IMR-90 (cell line): ENCODE results near the gene OR52J3. TPM values are rescaled to one million over a fixed set of nuclear protein-coding genes. Genes with fewer than 3 reads are reported as not detected.

Experiments used
- ATAC-seq: fragments of 200-7000 bp; cut with Tn5 transposase; 2 replicates; pipeline ENCODE4 v1.9.1; 2020; ENCODE audit warnings: low read depth, mild to moderate bottlenecking, moderate library complexity
- BruUV-seq: library from RNA; stranded (reverse); fragments of 400-500 nt; replicated peaks from 2 replicates; lab custom pipeline; 2021; lab: Mats Ljungman, UMichigan
- CTCF ChIA-PET: fragments of 300-600 bp; formaldehyde crosslinking; extraction: SDS; loops from one replicate; lab custom pipeline; 2021; ENCODE audit warnings: antibody characterized with exemption; lab: Yijun Ruan, JAX
- POLR2A ChIA-PET: fragments of 300-600 bp; sonication (Branson Sonifier 250); formaldehyde crosslinking; loops from one replicate; lab custom pipeline; 2022; ENCODE audit warnings: antibody characterized with exemption; ENCODE audit not compliant: unreplicated experiment; lab: Charles Lee
- DNase-seq: peaks from one replicate; pipeline ENCODE4 v3.0.0; 2013
- H2AFZ ChIP-seq: replicated peaks from 2 replicates; pipeline ENCODE3; 2013; ENCODE audit warnings: low read length, mild to moderate bottlenecking; ENCODE audit not compliant: poor library complexity
- H2AK5ac ChIP-seq: 2 replicates; pipeline ENCODE4 v1.6.1; 2013; ENCODE audit warnings: low read depth, low read length, inconsistent platforms
- H2AK9ac ChIP-seq: replicated peaks from 2 replicates; pipeline ENCODE3; 2013; ENCODE audit warnings: mild to moderate bottlenecking, low read depth, low read length, moderate library complexity; ENCODE audit not compliant: poor library complexity
- H2BK120ac ChIP-seq: 2 replicates; pipeline ENCODE4 v1.6.1; 2013; ENCODE audit warnings: low read depth, low read length, inconsistent platforms
- H2BK15ac ChIP-seq: 3 replicates; pipeline ENCODE4 v1.6.1; 2013; ENCODE audit warnings: low read depth, low read length, inconsistent platforms
- H2BK20ac ChIP-seq: 2 replicates; pipeline ENCODE4 v1.6.1; 2013; ENCODE audit warnings: low read depth, mild to moderate bottlenecking, inconsistent platforms, low read length, moderate library complexity
- H2BK5ac ChIP-seq: 2 replicates; pipeline ENCODE4 v1.6.1; 2013; ENCODE audit warnings: mild to moderate bottlenecking, low read depth, low read length, inconsistent platforms; ENCODE audit not compliant: poor library complexity, severe bottlenecking
- H3K14ac ChIP-seq: replicated peaks from 2 replicates; pipeline ENCODE4 v1.6.1; 2013; ENCODE audit warnings: low read depth, low read length, inconsistent platforms
- H3K18ac ChIP-seq: 2 replicates; pipeline ENCODE4 v1.6.1; 2013; ENCODE audit warnings: low read depth, low read length, control low read depth
- H3K23ac ChIP-seq: 2 replicates; pipeline ENCODE4 v1.6.1; 2013; ENCODE audit warnings: low read depth, low read length, inconsistent platforms
- H3K27ac ChIP-seq: 2 replicates; pipeline ENCODE4 v1.5.1; 2013; ENCODE audit warnings: mild to moderate bottlenecking, control low read depth, low read length; ENCODE audit not compliant: insufficient read depth
- H3K27me3 ChIP-seq: 2 replicates; pipeline ENCODE4 v1.6.1; 2013; ENCODE audit warnings: low read length; ENCODE audit not compliant: control insufficient read depth, insufficient read depth
- H3K36me3 ChIP-seq: 2 replicates; pipeline ENCODE4 v1.6.1; 2013; ENCODE audit warnings: low read length, mixed read lengths; ENCODE audit not compliant: control insufficient read depth, insufficient read depth
- H3K4ac ChIP-seq: 2 replicates; pipeline ENCODE4 v1.6.1; 2013; ENCODE audit warnings: low read depth, low read length, inconsistent platforms
- H3K4me1 ChIP-seq: 2 replicates; pipeline ENCODE4 v1.6.1; 2013; ENCODE audit warnings: low read length, mixed read lengths; ENCODE audit not compliant: control insufficient read depth, insufficient read depth
- H3K4me2 ChIP-seq: 2 replicates; pipeline ENCODE4 v1.6.1; 2013; ENCODE audit warnings: low read depth, mild to moderate bottlenecking, control low read depth, low read length, moderate library complexity
- H3K4me3 ChIP-seq: 2 replicates; pipeline ENCODE4 v1.5.1; 2013; ENCODE audit warnings: low read depth, mild to moderate bottlenecking, control low read depth, low read length, moderate library complexity; ENCODE audit not compliant: insufficient read depth
- H3K56ac ChIP-seq: 2 replicates; pipeline ENCODE4 v1.6.1; 2013; ENCODE audit warnings: low read length, inconsistent platforms; ENCODE audit not compliant: insufficient read depth; ENCODE audit errors: extremely low read depth
- H3K79me1 ChIP-seq, 2 experiments: 2 replicates each; pipeline ENCODE4 v1.6.1; 2013; ENCODE audit warnings: low read length in 2 of 2, inconsistent platforms in 1 of 2, low read depth in 1 of 2
- H3K9ac ChIP-seq: 2 replicates; pipeline ENCODE4 v1.6.1; 2013; ENCODE audit warnings: low read depth, low read length, control low read depth
- H3K9me1 ChIP-seq: 2 replicates; pipeline ENCODE4 v1.6.1; 2013; ENCODE audit warnings: low read length, inconsistent platforms; ENCODE audit not compliant: insufficient read depth
- H3K9me3 ChIP-seq: 2 replicates; pipeline ENCODE4 v1.6.1; 2013; ENCODE audit warnings: low read length; ENCODE audit not compliant: control insufficient read depth, insufficient read depth
- H4K20me1 ChIP-seq: 2 replicates; pipeline ENCODE4 v1.6.1; 2013; ENCODE audit warnings: low read length, inconsistent platforms; ENCODE audit not compliant: insufficient read depth
- H4K5ac ChIP-seq: 2 replicates; pipeline ENCODE4 v1.6.1; 2013; ENCODE audit warnings: mild to moderate bottlenecking, low read depth, low read length, control low read depth
- H4K8ac ChIP-seq, 2 experiments: 2 replicates each; pipeline ENCODE4 v1.6.1; 2013; ENCODE audit warnings: low read depth in 2 of 2, low read length in 2 of 2, control low read depth in 1 of 2, inconsistent platforms in 1 of 2
- H4K91ac ChIP-seq: 2 replicates; pipeline ENCODE4 v1.6.1; 2013; ENCODE audit warnings: low read depth, low read length, inconsistent platforms; ENCODE audit not compliant: insufficient read depth
- CEBPB ChIP-seq: IDR thresholded peaks from 2 replicates; pipeline ENCODE4 v1.6.1; 2012; ENCODE audit warnings: low read depth, low read length, improper control_type of control experiment
- CHD1 ChIP-seq: IDR thresholded peaks from 2 replicates; pipeline ENCODE4 v1.6.1; 2012; ENCODE audit warnings: low read depth, low read length, improper control_type of control experiment
- MAFK ChIP-seq: IDR thresholded peaks from 2 replicates; pipeline ENCODE4 v1.6.1; 2012; ENCODE audit warnings: low read depth, low read length, improper control_type of control experiment
- RCOR1 ChIP-seq: IDR thresholded peaks from 2 replicates; pipeline ENCODE4 v1.6.1; 2012; ENCODE audit warnings: mild to moderate bottlenecking, low read length, improper control_type of control experiment; ENCODE audit not compliant: insufficient replicate concordance
- SMC3 ChIP-seq: fragments of 150-350 bp; IDR thresholded peaks from 2 replicates; pipeline ENCODE4 v1.6.1; 2016; ENCODE audit warnings: low read depth, mild to moderate bottlenecking, antibody characterized with exemption, low read length, moderate library complexity
- WGBS, 2 experiments: methylation state at CpG; one replicate each; pipeline versions ENCODE4 v1.1.5 to v1.1.7; 2013; ENCODE audit warnings: missing lambda C conversion rate in 2 of 2; ENCODE audit not compliant: insufficient read length in 1 of 2; ENCODE audit errors: extremely low coverage in 2 of 2; 5-methylcytosine and 5-hydroxymethylcytosine counted together
- dilution Hi-C: fragments of 300-500 bp; cut with HindIII; formaldehyde crosslinking; loops from one replicate; pipeline ENCODE4 v1.14.3; 2018; ENCODE audit warnings: low sequenced_read_pairs; ENCODE audit not compliant: unreplicated experiment
- in situ Hi-C: fragments of 300-500 bp; cut with MboI; formaldehyde crosslinking; loops from 3 replicates; pipeline ENCODE4 v1.14.3; 2019; ENCODE audit warnings: low sequenced_read_pairs, inconsistent platforms, mixed read lengths
- intact Hi-C: fragments of 100-400 bp; cut with micrococcal nuclease; formaldehyde crosslinking; loops from 2 replicates; pipeline ENCODE4 v1.10.0; 2022
- polyA plus RNA-seq, 3 experiments: library from polyadenylated mRNA; depleted of rRNA; stranded (reverse); fragments of >200 nt; gene quantifications; 2 replicates each; pipeline ENCODE4 v1.2.3, GENCODE V29; 2012; ENCODE audit warnings: low replicate concordance in 1 of 3
- total RNA-seq: library from RNA; depleted of rRNA; stranded (reverse); fragments of >200 nt; gene quantifications from 2 replicates; pipeline ENCODE4 v1.2.3, GENCODE V29; 2012; rRNA removed

OR52J3 gene
- total and polyA plus RNA-seq, 2 of the 4 experiments (the other 2 are of a cell fraction) = not detected

- Histone ChIP-seq H3K4me2 (no peak overlapping the region), H3K4ac (no peak overlapping the region), H2AK5ac (no peak overlapping the region), H3K4me1 (no peaks in the 10 kb centered on the region), H2AK9ac (no peak overlapping the region), H3K9me1 (no peaks in the 10 kb centered on the region), H3K23ac (no peak overlapping the region), H3K36me3 (no peaks in the 10 kb centered on the region), H3K79me1 (no peaks in the 10 kb centered on the region), H3K14ac (no peak overlapping the region), H3K27ac (no peak overlapping the region), H4K8ac (no peak overlapping the region), H4K91ac (no peak overlapping the region), H3K27me3 (no peaks in the 10 kb centered on the region), H2BK120ac (no peak overlapping the region), H3K18ac (no peak overlapping the region), H2BK5ac (no peak overlapping the region), H2AFZ (no peak overlapping the region), H4K20me1 (no peaks in the 10 kb centered on the region), H2BK20ac (no peak overlapping the region), H3K56ac (no peak overlapping the region), H3K4me3 (no peak overlapping the region), H3K9ac (no peak overlapping the region), H4K5ac (no peak overlapping the region), H2BK15ac (no peak overlapping the region), H3K9me3 (no peaks in the 10 kb centered on the region)
- BruUV-seq = no TSS peak
- TF ChIP-seq CHD1 (no peak), RCOR1 (no peak), SMC3 (no peak), MAFK (peak; percentile 37; the same call in 1 of the 2 replicates), CEBPB (no peak)
- in situ Hi-C loops = no loop called here
- WGBS, 2 experiments = no CpG with 5 or more reads among the region's 2 CpGs
- ChIA-PET CTCF (no interaction called here), POLR2A (no interaction called here)
- DNase-seq = no peak
- dilution Hi-C loops = no loop called here
- no peak for ATAC-seq
- intact Hi-C loops = no loop called here
Measured at GRCh38 chr11:5096011-5096410, 49.7 kb downstream of the OR52J3 start.

Other genes with a start within 250 kb of the OR52J3 start
- not detected in 2 replicates for gene OR52R1, start 242.1 kb upstream of the OR52J3 start, total RNA-seq
- gene OR52R1, start 242.1 kb upstream of the OR52J3 start, polyA plus RNA-seq (2012; rRNA removed) = not detected in 2 replicates
- under 0.01 and 0.18 TPM in 2 replicates for gene OR51F2, start 225.2 kb upstream of the OR52J3 start, total RNA-seq
- gene OR51F2, start 225.2 kb upstream of the OR52J3 start, polyA plus RNA-seq (2012; rRNA removed) = not detected in 2 replicates
- gene OR51S1, start 197.3 kb upstream of the OR52J3 start, total RNA-seq = not detected in 2 replicates
- not detected in 2 replicates for gene OR51S1, start 197.3 kb upstream of the OR52J3 start, polyA plus RNA-seq (2012; rRNA removed)
- not detected in 2 replicates for gene OR51T1, start 164.6 kb upstream of the OR52J3 start, total RNA-seq
- not detected in 2 replicates for gene OR51T1, start 164.6 kb upstream of the OR52J3 start, polyA plus RNA-seq (2012; rRNA removed)
- not detected in 2 replicates for gene OR51A7, start 142.7 kb upstream of the OR52J3 start, total RNA-seq
- gene OR51A7, start 142.7 kb upstream of the OR52J3 start, polyA plus RNA-seq (2012; rRNA removed) = not detected in 2 replicates
- not detected in 2 replicates for gene OR51G2, start 127.2 kb upstream of the OR52J3 start, total RNA-seq
- gene OR51G2, start 127.2 kb upstream of the OR52J3 start, polyA plus RNA-seq (2012; rRNA removed) = not detected in 2 replicates
- not detected in 2 replicates for gene OR51G1, start 122.2 kb upstream of the OR52J3 start, total RNA-seq
- not detected in 2 replicates for gene OR51G1, start 122.2 kb upstream of the OR52J3 start, polyA plus RNA-seq (2012; rRNA removed)
- not detected in 2 replicates for gene OR51A4, start 98.9 kb upstream of the OR52J3 start, total RNA-seq
- not detected in 2 replicates for gene OR51A4, start 98.9 kb upstream of the OR52J3 start, polyA plus RNA-seq (2012; rRNA removed)
- not detected in 2 replicates for gene OR51A2, start 90.8 kb upstream of the OR52J3 start, total RNA-seq
- gene OR51A2, start 90.8 kb upstream of the OR52J3 start, polyA plus RNA-seq (2012; rRNA removed) = not detected in 2 replicates
- not detected in 2 replicates for gene OR51L1, start 51.7 kb upstream of the OR52J3 start, total RNA-seq
- gene OR51L1, start 51.7 kb upstream of the OR52J3 start, polyA plus RNA-seq (2012; rRNA removed) = not detected in 2 replicates
- gene OR52E2, start 13.1 kb downstream of the OR52J3 start, total RNA-seq = not detected in 2 replicates
- not detected in 2 replicates for gene OR52E2, start 13.1 kb downstream of the OR52J3 start, polyA plus RNA-seq (2012; rRNA removed)
- not detected in 2 replicates for gene OR52E1, start 23.0 kb downstream of the OR52J3 start, total RNA-seq
- gene OR52E1, start 23.0 kb downstream of the OR52J3 start, polyA plus RNA-seq (2012; rRNA removed) = not detected in 2 replicates
- gene OR52A5, start 91.8 kb downstream of the OR52J3 start, total RNA-seq = not detected in 2 replicates
- gene OR52A5, start 91.8 kb downstream of the OR52J3 start, polyA plus RNA-seq (2012; rRNA removed) = not detected in 2 replicates
- gene OR52A1, start 108.2 kb downstream of the OR52J3 start, total RNA-seq = not detected in 2 replicates
- not detected in 2 replicates for gene OR52A1, start 108.2 kb downstream of the OR52J3 start, polyA plus RNA-seq (2012; rRNA removed)
- gene OR51V1, start 154.2 kb downstream of the OR52J3 start, total RNA-seq = not detected in 2 replicates
- gene OR51V1, start 154.2 kb downstream of the OR52J3 start, polyA plus RNA-seq (2012; rRNA removed) = not detected in 2 replicates
- not detected in 2 replicates for gene HBB, start 180.5 kb downstream of the OR52J3 start, total RNA-seq
- gene HBB, start 180.5 kb downstream of the OR52J3 start, polyA plus RNA-seq (2012; rRNA removed) = 0.24 TPM in 1 of 2 replicates, not detected in the other
- gene HBD, start 188.0 kb downstream of the OR52J3 start, total RNA-seq = 3.1 and 6.3 TPM in 2 replicates
- gene HBD, start 188.0 kb downstream of the OR52J3 start, polyA plus RNA-seq (2012; rRNA removed) = 10.7 and 12.0 TPM in 2 replicates
- not detected in 2 replicates for gene HBG1, start 203.3 kb downstream of the OR52J3 start, total RNA-seq
- gene HBG1, start 203.3 kb downstream of the OR52J3 start, polyA plus RNA-seq (2012; rRNA removed) = not detected in 2 replicates
- 0.54 TPM in 1 of 2 replicates, not detected in the other for gene HBG2, start 208.3 kb downstream of the OR52J3 start, total RNA-seq
- 1.7 TPM in 1 of 2 replicates, not detected in the other for gene HBG2, start 208.3 kb downstream of the OR52J3 start, polyA plus RNA-seq (2012; rRNA removed)
- gene HBE1, start 223.4 kb downstream of the OR52J3 start, total RNA-seq = 1.4 and 3.2 TPM in 2 replicates
- gene HBE1, start 223.4 kb downstream of the OR52J3 start, polyA plus RNA-seq (2012; rRNA removed) = 7.7 and 12.7 TPM in 2 replicates